Stimulated activated CD4-positive, alpha-beta T cell treated with anti-CD3 and anti-CD28 coated beads, Interleukin-12 subunit alpha, Interleukin-12 subunit beta, amount 100 ng/mL, for 48 hours (primary cell): ENCODE data around the gene RHOBTB3.
"Not testable (repeated sequence)": the region's sequence is repeated elsewhere in the genome, so short reads cannot be mapped to it uniquely, and the experiment has no call there.

Experiments used
- DNase-seq, 3 donors: peaks; one replicate each; pipeline ENCODE4 v3.0.0-alpha.2; 2020; ENCODE audit warnings: low read depth in 2 of 3, low spot score in 1 of 3

RHOBTB3 gene

DNA sequence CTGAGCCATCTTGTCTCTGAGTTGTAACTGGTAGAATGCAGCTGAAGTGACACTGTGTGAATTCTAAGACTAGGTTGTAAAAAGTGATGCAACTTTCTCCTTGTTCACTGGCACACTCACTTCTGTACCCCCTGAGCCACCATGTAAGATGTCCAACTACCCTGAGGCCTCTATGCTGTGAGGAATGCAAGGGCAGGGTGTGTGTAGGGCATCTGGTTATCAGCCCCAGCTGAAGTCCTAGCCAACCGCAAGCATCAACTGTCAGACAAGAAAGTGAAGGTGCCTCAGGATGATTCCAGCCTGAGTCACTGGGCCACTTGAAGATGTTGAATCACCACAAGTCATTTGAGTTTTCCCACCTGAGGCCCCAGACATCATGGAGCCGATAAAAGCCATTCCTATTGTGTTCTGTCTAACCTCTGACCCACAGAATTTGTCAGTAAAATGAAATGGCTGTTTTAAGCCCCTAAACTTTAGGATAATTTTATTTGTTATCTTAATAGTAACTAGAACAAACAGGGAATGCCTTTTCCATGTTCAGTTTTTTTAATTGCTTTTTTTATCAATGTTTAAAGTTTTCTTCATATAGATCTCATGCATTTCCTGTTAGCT lies 18.7 kb upstream of the RHOBTB3 start:
- peak in 2 of 3 donors; percentile 36 to 48 for DNase-seq

DNA sequence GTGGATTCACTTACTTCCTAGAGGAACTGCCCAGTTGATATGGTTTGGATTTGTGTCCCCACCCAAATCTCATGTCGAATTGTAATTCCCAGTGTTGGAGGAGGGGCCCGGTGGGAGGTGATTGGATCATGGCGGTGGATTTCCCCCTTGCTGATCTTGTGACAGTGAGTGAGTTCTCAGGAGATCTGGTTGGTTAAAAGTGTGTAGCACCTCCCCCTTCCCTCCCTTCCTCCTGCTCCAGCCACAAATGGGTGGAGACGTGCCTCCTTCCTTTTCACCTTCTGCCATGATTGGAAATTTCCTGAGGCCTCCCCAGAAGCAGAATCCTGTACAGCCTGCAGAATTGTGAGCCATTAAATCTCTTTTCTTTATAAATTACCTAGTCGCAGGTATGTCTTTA lies 17.9 kb upstream of the RHOBTB3 start:
- DNase-seq, result not testable (repeated sequence)

- DNase-seq, result no peak
Observed at GRCh38 chr5:95713960-95714710, 17.0 kb upstream of the RHOBTB3 start.

GRCh38 chr5:95715799-95716461 lies 15.2 kb upstream of the RHOBTB3 start:
- no peak for DNase-seq

DNA sequence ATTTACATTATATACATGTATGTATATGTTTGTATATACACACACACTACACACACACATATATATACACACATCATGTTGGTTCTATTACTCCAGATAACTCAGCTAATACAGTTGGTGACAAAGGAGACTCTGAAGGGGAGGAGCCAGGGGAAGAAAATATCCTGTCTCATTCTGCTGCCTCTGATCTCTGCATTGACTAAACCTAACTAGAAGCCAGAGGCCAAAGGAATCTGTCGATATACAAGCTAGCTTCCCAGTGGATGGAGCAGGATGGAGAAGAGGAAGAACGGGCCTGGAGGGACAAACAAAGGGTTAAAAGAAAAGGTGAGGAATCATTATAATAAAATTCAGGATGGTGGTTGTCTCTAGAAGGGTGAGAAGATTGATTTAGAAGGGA lies 13.7 kb upstream of the RHOBTB3 start:
- DNase-seq, result no peak

GRCh38 chr5:95718203-95718602 lies 12.9 kb upstream of the RHOBTB3 start:
- DNase-seq, result peak in 1 of 3 donors; percentile 7

DNA sequence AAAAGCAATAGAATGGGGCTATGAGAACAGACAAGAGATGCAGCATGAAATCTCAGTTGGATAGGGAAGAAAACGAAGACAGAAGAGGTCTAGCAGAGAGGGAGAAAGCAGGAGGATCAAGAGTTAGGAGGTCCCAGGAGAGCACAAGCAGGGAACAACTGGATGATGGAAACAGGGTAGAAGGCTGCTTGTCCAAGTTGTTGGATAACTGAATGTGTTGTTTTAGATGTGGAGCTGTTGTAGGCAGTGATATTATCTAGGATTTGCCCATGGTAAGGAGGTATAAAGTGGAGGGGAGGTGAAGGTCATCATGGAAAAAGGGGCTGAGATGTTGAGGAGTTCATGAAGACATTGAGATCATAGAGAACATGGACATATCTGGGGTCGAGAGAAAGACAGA lies 12.4 kb upstream of the RHOBTB3 start:
- DNase-seq, result no peak

GRCh38 chr5:95720094-95720786 lies 10.9 kb upstream of the RHOBTB3 start:
- no peak for DNase-seq

GRCh38 chr5:95721582-95722295 lies 9.4 kb upstream of the RHOBTB3 start:
- no peak for DNase-seq

DNA sequence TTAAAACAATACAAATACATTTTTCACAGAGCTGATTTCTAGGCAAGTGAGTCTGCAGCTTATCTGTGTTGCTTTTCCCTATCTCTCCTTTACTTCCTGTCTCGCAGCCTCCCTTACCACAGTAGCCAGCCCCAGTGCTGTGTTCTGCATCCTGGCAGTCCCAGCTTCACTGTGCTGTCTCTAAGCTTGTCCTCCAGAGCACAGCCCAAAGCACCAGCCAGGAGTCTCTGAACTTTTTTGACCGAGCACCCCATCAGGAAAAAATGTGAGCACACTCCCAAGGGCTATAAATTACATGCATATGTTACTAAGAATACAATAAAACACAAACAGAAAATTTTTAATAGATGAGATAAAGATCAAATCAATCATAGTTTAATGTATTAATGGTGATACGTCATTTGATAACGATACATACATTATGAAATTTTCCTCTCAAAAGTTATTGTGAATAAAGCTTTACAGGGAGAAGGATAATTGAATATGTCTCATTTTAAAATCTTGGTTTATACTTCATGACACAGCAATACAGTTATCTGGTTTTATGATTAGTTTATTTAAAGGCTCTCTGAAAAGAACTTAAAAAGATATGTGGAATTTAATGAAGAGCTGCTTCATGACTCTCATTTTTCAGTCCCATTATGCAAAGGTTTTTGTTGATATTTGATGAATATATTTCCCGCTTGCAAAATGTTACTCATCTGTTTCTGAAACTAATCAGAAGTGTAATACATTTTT lies 7.3 kb upstream of the RHOBTB3 start:
- DNase-seq, result no peak

DNA sequence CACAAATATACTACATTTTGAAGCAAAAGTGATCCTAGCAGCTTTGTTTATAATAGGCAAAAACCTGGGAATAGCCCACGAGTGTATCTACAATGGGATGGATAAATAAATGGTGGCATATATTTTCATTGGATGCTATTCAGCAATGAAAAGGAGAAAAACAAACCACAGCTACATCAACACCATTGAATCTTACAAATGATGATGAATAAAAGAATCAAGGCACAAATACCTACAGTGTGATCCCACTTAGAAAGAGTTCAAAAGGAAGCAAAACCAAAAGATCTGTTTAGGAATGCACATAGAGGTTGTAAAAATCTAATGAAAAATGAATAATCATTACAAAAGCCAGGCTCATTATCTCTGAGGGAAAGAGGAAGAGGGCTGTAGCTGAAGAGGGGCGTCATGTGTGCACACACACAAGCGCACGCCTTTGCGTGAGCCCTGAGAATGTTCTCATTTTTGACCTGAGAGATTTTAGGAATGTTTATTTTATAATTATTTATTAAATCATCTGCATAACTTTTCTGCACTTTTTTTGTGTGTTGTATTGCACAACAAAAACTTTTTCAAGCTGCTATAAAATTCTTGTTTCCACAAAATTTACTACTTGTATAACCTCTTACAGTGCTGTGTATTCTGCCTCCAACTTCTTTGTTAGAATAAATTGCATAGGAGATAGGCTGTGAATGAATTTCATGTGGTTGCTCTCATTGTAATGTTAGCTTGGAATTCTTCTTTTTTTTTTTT lies 5.9 kb upstream of the RHOBTB3 start:
- no peak for DNase-seq

GRCh38 chr5:95725937-95726810 lies 5.0 kb upstream of the RHOBTB3 start:
- no peak for DNase-seq

- no peak for DNase-seq
Observed at GRCh38 chr5:95726811-95727763, 4.0 kb upstream of the RHOBTB3 start.

GRCh38 chr5:95727764-95728191 lies 3.4 kb upstream of the RHOBTB3 start:
- no peak for DNase-seq

DNA sequence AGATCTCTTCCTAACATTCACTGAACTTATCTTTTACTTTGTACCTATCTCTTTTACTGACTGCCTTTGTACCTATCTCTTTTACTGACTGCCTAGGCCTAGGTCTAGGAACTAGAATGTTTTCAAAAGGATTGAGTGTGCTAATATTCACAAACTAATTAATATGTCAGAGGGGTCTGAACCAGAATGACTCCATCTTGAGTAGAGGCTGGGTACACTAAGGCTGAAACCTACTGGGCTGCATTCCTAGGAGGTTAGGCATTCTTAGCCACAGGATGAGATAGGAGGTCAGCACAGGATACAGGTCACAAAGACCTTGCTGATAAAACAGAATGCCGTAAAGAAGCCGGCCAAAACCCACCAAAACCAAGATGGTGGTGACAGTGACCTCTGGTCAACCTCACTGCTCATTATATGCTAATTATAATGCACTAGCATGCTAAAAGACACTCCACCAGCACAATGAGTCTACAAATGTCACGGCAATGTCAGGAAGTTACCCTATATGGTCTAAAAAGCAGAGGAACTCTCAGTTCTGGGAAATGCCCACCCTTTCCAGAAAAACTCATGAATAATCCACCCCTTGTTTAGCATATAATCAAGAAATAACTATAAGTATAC lies 2.5 kb upstream of the RHOBTB3 start:
- no peak for DNase-seq

DNA sequence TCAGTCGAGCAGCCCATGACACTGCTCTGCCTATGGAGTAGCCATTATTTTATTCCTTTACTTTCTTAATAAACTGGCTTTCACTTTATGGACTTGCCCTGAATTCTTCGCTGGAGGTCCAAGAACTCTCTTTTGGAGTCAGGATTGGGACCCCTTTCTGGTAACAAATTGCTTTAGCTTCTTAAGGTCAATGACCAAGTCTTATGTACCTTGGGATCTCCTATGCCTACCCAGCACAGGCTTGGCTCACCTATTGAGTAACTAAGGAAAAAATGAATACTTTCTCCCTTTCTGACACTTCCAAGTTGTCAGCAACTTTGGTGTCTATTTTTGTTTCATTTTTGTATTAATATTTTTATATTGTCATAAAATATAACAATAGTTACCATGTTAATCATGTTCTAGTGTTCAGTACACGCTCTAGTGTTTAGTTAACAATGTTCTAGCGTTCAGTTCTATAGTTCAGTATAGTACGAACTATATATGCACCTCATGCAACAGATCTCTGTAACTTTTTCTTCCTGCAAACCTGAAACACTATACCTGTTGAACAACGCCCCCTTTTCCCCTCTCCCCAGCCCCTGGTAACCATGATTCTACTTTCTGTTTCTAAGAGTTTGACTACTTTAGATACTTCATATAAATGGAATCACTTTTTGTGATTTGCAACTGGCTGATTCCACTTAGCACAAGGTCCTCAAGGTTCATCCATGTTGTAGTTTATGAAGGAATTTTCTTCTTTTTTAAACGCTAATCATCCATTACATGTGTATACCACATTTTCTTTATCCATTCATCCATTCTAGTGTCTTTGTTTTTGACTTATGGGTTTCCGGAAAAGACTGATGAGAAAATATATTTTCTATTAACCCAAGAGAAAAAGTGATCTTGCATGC lies 1.8 kb upstream of the RHOBTB3 start:
- no peak for DNase-seq
